Neuronal stem cell (in vitro differentiated cells): ENCODE results near the gene MFGE8.

ENCODE experiments used
- DNase-seq: peaks from one replicate; pipeline ENCODE4 v3.0.0-alpha.2; 2013; ENCODE audit warnings: low spot score
- H2AFZ ChIP-seq: one replicate; pipeline ENCODE4 v1.6.1; 2013; ENCODE audit warnings: mild to moderate bottlenecking, low read length, inconsistent platforms
- H2AK5ac ChIP-seq: 2 replicates; pipeline ENCODE4 v1.6.1; 2013; ENCODE audit warnings: low read depth, mild to moderate bottlenecking, inconsistent platforms, low read length, moderate library complexity, mixed read lengths
- H2BK120ac ChIP-seq: 2 replicates; pipeline ENCODE4 v1.6.1; 2013; ENCODE audit warnings: low read depth, mild to moderate bottlenecking, inconsistent platforms, low read length, moderate library complexity, mixed read lengths
- H2BK12ac ChIP-seq: one replicate; pipeline ENCODE4 v1.6.1; 2013; ENCODE audit warnings: low read length, inconsistent platforms
- H2BK15ac ChIP-seq: 2 replicates; pipeline ENCODE4 v1.6.1; 2013; ENCODE audit warnings: mild to moderate bottlenecking, low read length, inconsistent platforms, mixed read lengths
- H2BK5ac ChIP-seq: one replicate; pipeline ENCODE4 v1.6.1; 2013; ENCODE audit warnings: inconsistent platforms, mild to moderate bottlenecking, low read length, moderate library complexity
- H3K14ac ChIP-seq: one replicate; pipeline ENCODE4 v1.6.1; 2013; ENCODE audit warnings: low read length, inconsistent platforms
- H3K18ac ChIP-seq: 2 replicates; pipeline ENCODE4 v1.6.1; 2013; ENCODE audit warnings: low read length, inconsistent platforms
- H3K23ac ChIP-seq: 2 replicates; pipeline ENCODE4 v1.6.1; 2013; ENCODE audit warnings: low read depth, mild to moderate bottlenecking, mixed read lengths, low read length, inconsistent platforms; ENCODE audit not compliant: poor library complexity
- H3K27ac ChIP-seq: replicated peaks from 3 replicates; pipeline ENCODE4 v1.5.1; 2013; ENCODE audit warnings: low read length, inconsistent platforms
- H3K27me3 ChIP-seq, 3 experiments: 2 replicates each; pipeline ENCODE4 v1.6.1; 2013; ENCODE audit warnings: low read length in 3 of 3, mild to moderate bottlenecking in 2 of 3, inconsistent platforms in 1 of 3, low read depth in 1 of 3, mixed read lengths in 1 of 3, moderate library complexity in 1 of 3; ENCODE audit not compliant: control insufficient read depth in 3 of 3, insufficient read depth in 3 of 3
- H3K36me3 ChIP-seq, 2 donors: replicated peaks in 1 of 2; 2 replicates each; pipeline ENCODE4 v1.6.1; 2013; ENCODE audit warnings: low read length in 2 of 2; ENCODE audit not compliant: control insufficient read depth in 2 of 2, insufficient read depth in 2 of 2
- H3K4ac ChIP-seq: 2 replicates; pipeline ENCODE4 v1.6.1; 2013; ENCODE audit warnings: inconsistent platforms, mild to moderate bottlenecking, low read length, moderate library complexity
- H3K4me1 ChIP-seq, 2 donors: 1 replicate in 1 of 2; 2 replicates in 1 of 2; pipeline ENCODE4 v1.6.1; 2013; ENCODE audit warnings: low read length in 2 of 2, low read depth in 1 of 2; ENCODE audit not compliant: control insufficient read depth in 2 of 2, insufficient read depth in 1 of 2
- H3K4me2 ChIP-seq: one replicate; pipeline ENCODE4 v1.6.1; 2013; ENCODE audit warnings: mild to moderate bottlenecking, low read length, inconsistent platforms; ENCODE audit not compliant: insufficient read depth, poor library complexity, severe bottlenecking
- H3K4me3 ChIP-seq, 2 donors: 2 replicates each; pipeline ENCODE4 v1.5.1; 2013; ENCODE audit warnings: low read length in 2 of 2, mild to moderate bottlenecking in 2 of 2, inconsistent platforms in 1 of 2, moderate library complexity in 1 of 2
- H3K79me1 ChIP-seq: one replicate; pipeline ENCODE4 v1.6.1; 2013; ENCODE audit warnings: low read depth, mild to moderate bottlenecking, inconsistent platforms, low read length, moderate library complexity
- H3K9ac ChIP-seq: one replicate; pipeline ENCODE4 v1.6.1; 2013; ENCODE audit warnings: mild to moderate bottlenecking, low read depth, low read length, inconsistent platforms; ENCODE audit not compliant: poor library complexity
- H3K9me3 ChIP-seq, 2 donors: replicated peaks in 1 of 2; 2 replicates each; pipeline versions ENCODE3 to v1.6.1; 2013; ENCODE audit warnings: low read length in 2 of 2, mild to moderate bottlenecking in 2 of 2, inconsistent platforms in 1 of 2, low read depth in 1 of 2, mixed read lengths in 1 of 2, moderate library complexity in 1 of 2; ENCODE audit not compliant: control insufficient read depth in 2 of 2, insufficient read depth in 1 of 2
- H4K8ac ChIP-seq: one replicate; pipeline ENCODE4 v1.6.1; 2013; ENCODE audit warnings: low read depth, mild to moderate bottlenecking, inconsistent platforms, low read length, moderate library complexity
- H4K91ac ChIP-seq: one replicate; pipeline ENCODE4 v1.6.1; 2013; ENCODE audit warnings: low read length, low read depth, mild to moderate bottlenecking, inconsistent platforms; ENCODE audit not compliant: poor library complexity
- WGBS, 2 donors: extraction: QIAGEN DNeasy Blood & Tissue Kit; methylation state at CpG; one replicate each; pipeline ENCODE4 v1.1.7; 2013; ENCODE audit warnings: missing lambda C conversion rate in 2 of 2, mixed read lengths in 1 of 2; ENCODE audit not compliant: insufficient read length in 2 of 2, insufficient replicate concordance in 1 of 2; ENCODE audit errors: extremely low coverage in 2 of 2; 5-methylcytosine and 5-hydroxymethylcytosine counted together

MFGE8 gene

DNA sequence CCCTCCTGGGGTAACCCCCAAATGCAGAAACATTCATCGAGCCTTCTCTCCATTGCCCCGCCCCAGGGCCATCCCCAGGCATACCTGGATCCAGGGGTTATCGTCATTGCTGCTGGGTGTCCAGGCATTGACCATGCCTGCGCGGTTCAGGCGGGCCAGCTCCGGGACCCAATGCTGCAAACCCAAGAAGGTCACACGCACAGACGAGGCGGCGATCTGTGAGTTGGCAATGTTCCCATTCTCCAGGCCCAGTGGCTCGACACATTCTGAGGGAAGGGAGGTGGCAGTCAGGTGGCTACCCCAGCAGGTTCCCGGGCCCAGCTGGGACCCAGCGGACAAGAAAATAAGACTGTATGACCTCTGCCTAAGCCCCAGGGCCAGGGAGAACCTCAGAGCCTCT lies 6.1 kb downstream of the MFGE8 start:
- no peak overlapping the region for H2BK12ac ChIP-seq
- peaks cover 12% of the 10 kb centered on the region for H3K79me1 ChIP-seq
- no peaks in the 10 kb centered on the region for H3K27me3 ChIP-seq
- DNase-seq, result no peak
- H3K4me2 ChIP-seq, result no peak overlapping the region
- H3K23ac ChIP-seq, result peak overlapping the region; percentile 52
- H3K18ac ChIP-seq, result peak overlapping the region; percentile 54
- H2BK15ac ChIP-seq, result no peak overlapping the region
- H2BK5ac ChIP-seq, result no peak overlapping the region
- H3K9me3 ChIP-seq, result no peaks in the 10 kb centered on the region
- no peak overlapping the region for H3K14ac ChIP-seq
- H4K91ac ChIP-seq, result no peak overlapping the region
- WGBS, 2 donors, result no CpG with 5 or more reads among the region's 14 CpGs
- H2AFZ ChIP-seq, result no peak overlapping the region
- H2AK5ac ChIP-seq, result no peak overlapping the region
- H3K36me3 ChIP-seq, result peaks cover 42 to 87% of the 10 kb centered on the region in 2 donors
- H3K27ac ChIP-seq, result no peak overlapping the region
- H3K4me1 ChIP-seq, result peaks cover 4 to 18% of the 10 kb centered on the region in 2 donors
- H3K9ac ChIP-seq, result no peak overlapping the region
- no peak overlapping the region for H3K4me3 ChIP-seq
- H3K4ac ChIP-seq, result no peak overlapping the region
- H2BK120ac ChIP-seq, result no peak overlapping the region
- no peak overlapping the region for H4K8ac ChIP-seq

- Histone ChIP-seq H2BK120ac (no peak overlapping the region), H3K36me3 (peaks cover 46 to 93% of the 10 kb centered on the region in 2 donors), H2BK15ac (no peak overlapping the region), H2BK5ac (no peak overlapping the region), H3K9me3 (no peaks in the 10 kb centered on the region), H3K9ac (no peak overlapping the region), H2AK5ac (no peak overlapping the region), H3K4me3 (no peak overlapping the region), H4K8ac (no peak overlapping the region), H3K14ac (no peak overlapping the region), H2BK12ac (peak overlapping the region; percentile 26), H3K4ac (no peak overlapping the region), H2AFZ (no peak overlapping the region), H3K27me3 (no peaks in the 10 kb centered on the region), H3K23ac (no peak overlapping the region), H3K27ac (no peak overlapping the region), H3K4me2 (no peak overlapping the region), H4K91ac (no peak overlapping the region), H3K4me1 (peaks cover 0 to 18% of the 10 kb centered on the region in 2 donors), H3K18ac (no peak overlapping the region), H3K79me1 (peaks cover 12% of the 10 kb centered on the region)
- no peak for DNase-seq
- WGBS, 2 donors, result no CpG with 5 or more reads among the region's 7 CpGs
Measured at GRCh38 chr15:88906551-88906950, 6.6 kb downstream of the MFGE8 start.

DNA sequence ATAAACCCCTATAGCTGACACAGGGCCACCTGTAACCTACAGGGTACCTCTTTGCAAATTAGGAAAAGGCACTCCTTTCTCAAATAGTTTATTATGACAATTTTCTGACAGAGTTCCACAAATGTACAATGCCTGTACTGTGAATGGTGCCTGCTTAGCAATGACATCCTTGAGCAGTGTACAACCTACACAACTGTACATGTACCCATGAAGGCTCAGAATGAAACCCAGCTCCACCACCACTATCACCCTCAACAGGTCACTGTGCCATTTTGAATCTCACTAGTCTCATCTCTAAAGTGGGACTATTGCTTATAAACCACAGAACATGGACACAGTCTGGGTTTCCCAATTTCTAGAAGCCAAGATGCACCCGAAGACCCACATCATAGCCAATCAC lies 7.0 kb downstream of the MFGE8 start:
- Histone ChIP-seq H3K18ac (no peak overlapping the region), H2AK5ac (no peak overlapping the region), H4K8ac (no peak overlapping the region), H3K14ac (no peak overlapping the region), H3K27me3 (no peaks in the 10 kb centered on the region), H2AFZ (no peak overlapping the region), H3K9me3 (no peaks in the 10 kb centered on the region), H3K27ac (no peak overlapping the region), H2BK15ac (no peak overlapping the region), H2BK5ac (no peak overlapping the region), H3K23ac (no peak overlapping the region), H3K4me3 (no peak overlapping the region), H4K91ac (no peak overlapping the region), H3K9ac (no peak overlapping the region), H3K4ac (no peak overlapping the region), H3K4me1 (peaks cover 0 to 17% of the 10 kb centered on the region in 2 donors), H3K79me1 (peaks cover 10% of the 10 kb centered on the region), H2BK120ac (no peak overlapping the region), H3K4me2 (no peak overlapping the region), H3K36me3 (peaks cover 51 to 95% of the 10 kb centered on the region in 2 donors), H2BK12ac (no peak overlapping the region)
- DNase-seq, result no peak
- no CpG with 5 or more reads among the region's 1 CpG for WGBS, 2 donors

GRCh38 chr15:88905576-88905975 lies 7.6 kb downstream of the MFGE8 start:
- H3K27ac ChIP-seq, result no peak overlapping the region

More at GRCh38 chr15:88905576-88905975, 7.6 kb downstream of the MFGE8 start:
- H3K27me3 ChIP-seq, result no peaks in the 10 kb centered on the region
- H3K9ac ChIP-seq, result no peak overlapping the region
- H3K18ac ChIP-seq, result no peak overlapping the region
- H3K9me3 ChIP-seq, result no peaks in the 10 kb centered on the region
- H2BK120ac ChIP-seq, result no peak overlapping the region
- H3K4me3 ChIP-seq, result no peak overlapping the region
- no peak overlapping the region for H3K4me2 ChIP-seq
- WGBS, 2 donors, result no CpG with 5 or more reads among the region's 11 CpGs
- H2BK12ac ChIP-seq, result no peak overlapping the region
- peaks cover 51 to 93% of the 10 kb centered on the region in 2 donors for H3K36me3 ChIP-seq
- no peak for DNase-seq
- H2AK5ac ChIP-seq, result no peak overlapping the region
- H2BK15ac ChIP-seq, result no peak overlapping the region
- no peak overlapping the region for H3K14ac ChIP-seq
- H2AFZ ChIP-seq, result no peak overlapping the region
- H2BK5ac ChIP-seq, result no peak overlapping the region
- peaks cover 0 to 13% of the 10 kb centered on the region in 2 donors for H3K4me1 ChIP-seq
- H3K23ac ChIP-seq, result no peak overlapping the region
- no peak overlapping the region for H3K4ac ChIP-seq
- no peak overlapping the region for H4K8ac ChIP-seq
- no peak overlapping the region for H4K91ac ChIP-seq
- H3K79me1 ChIP-seq, result peaks cover 8% of the 10 kb centered on the region
